HepG2 (cell line): ENCODE results near the gene HOXA10. TPM values are rescaled to one million over a fixed set of nuclear protein-coding genes. Genes with fewer than 3 reads are reported as not detected.

Source experiments
- EEA1 ChIP-seq: sonication (generic); formaldehyde crosslinking; IDR thresholded peaks from 2 replicates; pipeline ENCODE4 v1.5.1; 2020; ENCODE audit warnings: mild to moderate bottlenecking, missing genetic modification reagents, borderline replicate concordance
- GATAD2A ChIP-seq: IDR thresholded peaks from 2 replicates; pipeline ENCODE4 v1.6.1; 2016
- JUN ChIP-seq: sonication (generic); formaldehyde crosslinking; IDR thresholded peaks from 2 replicates; pipeline ENCODE4 v1.4.0; 2020; ENCODE audit warnings: mild to moderate bottlenecking, missing genetic modification reagents
- NR0B2 ChIP-seq: sonication (generic); formaldehyde crosslinking; IDR thresholded peaks from 2 replicates; pipeline ENCODE4 v1.4.0; 2020; ENCODE audit warnings: mild to moderate bottlenecking, missing genetic modification reagents
- PHF21A ChIP-seq: sonication (generic); formaldehyde crosslinking; IDR thresholded peaks from 2 replicates; pipeline ENCODE4 v1.5.0; 2020; ENCODE audit warnings: mild to moderate bottlenecking, missing genetic modification reagents
- SIN3A ChIP-seq: IDR thresholded peaks from 2 replicates; pipeline ENCODE4 v1.6.1; 2011; ENCODE audit warnings: low read depth, mild to moderate bottlenecking, control low read depth, low read length, borderline replicate concordance
- SUZ12 ChIP-seq: fragments of 150-350 bp; IDR thresholded peaks from 2 replicates; pipeline ENCODE4 v1.6.1; 2014; ENCODE audit warnings: low read depth, low read length
- THRA ChIP-seq: sonication (generic); formaldehyde crosslinking; IDR thresholded peaks from 2 replicates; pipeline ENCODE4 v1.4.0; 2020; ENCODE audit warnings: missing genetic modification reagents, borderline replicate concordance
- TMF1 ChIP-seq: sonication (generic); formaldehyde crosslinking; IDR thresholded peaks from 2 replicates; pipeline ENCODE4 v1.8.1; 2022; ENCODE audit warnings: low read depth, missing genetic modification reagents
- ZNF180 ChIP-seq: sonication (generic); formaldehyde crosslinking; IDR thresholded peaks from 2 replicates; pipeline ENCODE4 v1.4.0; 2020; ENCODE audit warnings: low read depth, missing genetic modification reagents, borderline replicate concordance
- ZNF20 ChIP-seq: sonication (generic); formaldehyde crosslinking; IDR thresholded peaks from 2 replicates; pipeline ENCODE4 v1.4.0; 2020; ENCODE audit warnings: mild to moderate bottlenecking, moderate library complexity, missing genetic modification reagents
- ZNF234 ChIP-seq: sonication (generic); formaldehyde crosslinking; conservative IDR thresholded peaks from 2 replicates; pipeline ENCODE4 v1.5.1; 2020; ENCODE audit warnings: mild to moderate bottlenecking, missing genetic modification reagents
- ZNF280D ChIP-seq: sonication (generic); formaldehyde crosslinking; IDR thresholded peaks from 2 replicates; pipeline ENCODE4 v1.5.1; 2020; ENCODE audit warnings: mild to moderate bottlenecking, missing genetic modification reagents
- ZNF337 ChIP-seq: sonication (generic); formaldehyde crosslinking; IDR thresholded peaks from 2 replicates; pipeline ENCODE4 v1.5.1; 2020; ENCODE audit warnings: missing genetic modification reagents, low read depth, mild to moderate bottlenecking, borderline replicate concordance
- ZNF33A ChIP-seq: sonication (generic); formaldehyde crosslinking; IDR thresholded peaks from 2 replicates; pipeline ENCODE4 v1.5.1; 2020; ENCODE audit warnings: missing genetic modification reagents, mild to moderate bottlenecking, moderate library complexity, borderline replicate concordance
- ZNF530 ChIP-seq: sonication (generic); formaldehyde crosslinking; IDR thresholded peaks from 2 replicates; pipeline ENCODE4 v1.5.0; 2020; ENCODE audit warnings: low read depth, mild to moderate bottlenecking, missing genetic modification reagents
- ZNF703 ChIP-seq: sonication (generic); formaldehyde crosslinking; IDR thresholded peaks from 2 replicates; pipeline ENCODE4 v1.5.1; 2020; ENCODE audit warnings: missing genetic modification reagents, mild to moderate bottlenecking, moderate library complexity, borderline replicate concordance
- ZNF83 ChIP-seq: sonication (generic); formaldehyde crosslinking; IDR thresholded peaks from 2 replicates; pipeline ENCODE4 v1.4.0; 2020; ENCODE audit warnings: missing genetic modification reagents, mild to moderate bottlenecking, borderline replicate concordance
- ZSCAN22 ChIP-seq: sonication (generic); formaldehyde crosslinking; IDR thresholded peaks from 2 replicates; pipeline ENCODE4 v1.4.0; 2020; ENCODE audit warnings: mild to moderate bottlenecking, missing genetic modification reagents
- polyA plus RNA-seq, 8 experiments: library from polyadenylated mRNA; depleted of rRNA in 3 of 8; stranded (reverse) in 7 of 8; unstranded in 1 of 8; fragments of >200 nt; fragmentation: Illumina TruSeq in 4 of 8; extraction: Trizol in 4 of 8; gene quantifications; 2 replicates each; pipeline versions ENCODE4 v1.2.1 to v1.2.3, GENCODE V29; 2011 to 2016; ENCODE audit warnings: low read depth in 4 of 8, missing spikeins in 1 of 8, mixed read lengths in 1 of 8; ENCODE audit not compliant: insufficient read depth in 1 of 8
- total RNA-seq, 5 experiments: library from RNA; depleted of rRNA; stranded (reverse); fragments of >200 nt; fragmentation: Illumina TruSeq; extraction: Trizol; gene quantifications; 2 replicates each; pipeline ENCODE4 v1.2.3, GENCODE V29; 2016; ENCODE audit warnings: low read depth in 1 of 5
- TF ChIP-seq, protein P1 (sequence below): sonication (generic); formaldehyde crosslinking; IDR thresholded peaks from 2 replicates; pipeline ENCODE4 v1.5.0; 2020; ENCODE audit warnings: missing genetic modification reagents, mild to moderate bottlenecking, borderline replicate concordance
- TF ChIP-seq, protein P2 (sequence below): sonication (generic); formaldehyde crosslinking; IDR thresholded peaks from 2 replicates; pipeline ENCODE4 v1.4.0; 2020; ENCODE audit warnings: missing genetic modification reagents

The HOXA10 gene
- total and polyA plus RNA-seq, 2 of the 13 experiments (the other 11 are each of a cell fraction or from before 2014, with no cell fraction given): not detected

GRCh38 chr7:27122077-27122910 lies 51.8 kb downstream of the HOXA10 start (continued):
- TF ChIP-seq ZNF33A (CRISPR knock-in tag) (no peak), ZSCAN22 (CRISPR knock-in tag) (0 out of 2 replicates have a peak, but pooled peaks have one; percentile 6), ZNF337 (CRISPR knock-in tag) (no peak), JUN (CRISPR knock-in tag) (0 out of 2 replicates have a peak, but pooled peaks have one; percentile 10), ZNF20 (CRISPR knock-in tag) (no peak), ZNF530 (CRISPR knock-in tag) (no peak), GATAD2A (peak; percentile 67), SIN3A (peak; percentile 45; the same call in 1 of the 2 replicates), ZNF280D (no peak), ZNF83 (no peak), PHF21A (peak; percentile 93), TMF1 (no peak), SUZ12 (no peak), ZNF234 (CRISPR knock-in tag) (no peak), ZNF180 (CRISPR knock-in tag) (no peak), NR0B2 (CRISPR knock-in tag) (no peak), ZNF703 (CRISPR knock-in tag) (no peak), EEA1 (CRISPR knock-in tag) (no peak), THRA (CRISPR knock-in tag) (0 out of 2 replicates have a peak, but pooled peaks have one; percentile 36)
- TF ChIP-seq, protein P1, sequence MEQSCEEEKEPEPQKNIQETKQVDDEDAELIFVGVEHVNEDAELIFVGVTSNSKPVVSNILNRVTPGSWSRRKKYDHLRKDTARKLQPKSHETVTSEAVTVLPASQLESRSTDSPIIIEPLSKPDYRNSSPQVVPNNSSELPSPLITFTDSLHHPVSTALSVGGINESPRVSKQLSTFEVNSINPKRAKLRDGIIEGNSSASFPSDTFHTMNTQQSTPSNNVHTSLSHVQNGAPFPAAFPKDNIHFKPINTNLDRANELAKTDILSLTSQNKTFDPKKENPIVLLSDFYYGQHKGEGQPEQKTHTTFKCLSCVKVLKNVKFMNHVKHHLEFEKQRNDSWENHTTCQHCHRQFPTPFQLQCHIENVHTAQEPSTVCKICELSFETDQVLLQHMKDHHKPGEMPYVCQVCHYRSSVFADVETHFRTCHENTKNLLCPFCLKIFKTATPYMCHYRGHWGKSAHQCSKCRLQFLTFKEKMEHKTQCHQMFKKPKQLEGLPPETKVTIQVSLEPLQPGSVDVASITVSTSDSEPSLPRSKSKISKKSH (CRISPR knock-in tag): no peak
- TF ChIP-seq, protein P2, sequence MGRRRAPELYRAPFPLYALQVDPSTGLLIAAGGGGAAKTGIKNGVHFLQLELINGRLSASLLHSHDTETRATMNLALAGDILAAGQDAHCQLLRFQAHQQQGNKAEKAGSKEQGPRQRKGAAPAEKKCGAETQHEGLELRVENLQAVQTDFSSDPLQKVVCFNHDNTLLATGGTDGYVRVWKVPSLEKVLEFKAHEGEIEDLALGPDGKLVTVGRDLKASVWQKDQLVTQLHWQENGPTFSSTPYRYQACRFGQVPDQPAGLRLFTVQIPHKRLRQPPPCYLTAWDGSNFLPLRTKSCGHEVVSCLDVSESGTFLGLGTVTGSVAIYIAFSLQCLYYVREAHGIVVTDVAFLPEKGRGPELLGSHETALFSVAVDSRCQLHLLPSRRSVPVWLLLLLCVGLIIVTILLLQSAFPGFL: no peak
